Activated naive CD4-positive, alpha-beta T cell treated with anti-CD3 and anti-CD28 coated beads, Interleukin-2, amount 10 ng/mL, durations not matched to agents 7 days and 5 days (primary cell): Measurements from ENCODE around the gene MYL6B.
A peak's percentile ranks its signal among the peaks of the same experiment; 100 is the strongest.
"Not testable (repeated sequence)": the region's sequence is repeated elsewhere in the genome, so short reads cannot be mapped to it uniquely, and the experiment has no call there.

Experiments used
- CTCF ChIA-PET: fragments of 350-600 bp; sonication (Branson Sonifier 250); formaldehyde crosslinking; loops from one replicate; lab custom pipeline; 2021; ENCODE audit warnings: antibody characterized with exemption; lab: Charles Lee
- DNase-seq: peaks from one replicate; pipeline ENCODE4 v3.0.0-alpha.2; 2020
- H3K27ac Mint-ChIP-seq: one replicate; pipeline ENCODE4 v1.8.0; 2021; ENCODE audit warnings: mild to moderate bottlenecking, moderate library complexity, mixed read lengths
- H3K27me3 Mint-ChIP-seq: one replicate; pipeline ENCODE4 v1.8.0; 2021; ENCODE audit warnings: mild to moderate bottlenecking, mixed read lengths
- H3K36me3 Mint-ChIP-seq: one replicate; pipeline ENCODE4 v1.8.0; 2021; ENCODE audit warnings: mixed read lengths
- H3K4me1 Mint-ChIP-seq: one replicate; pipeline ENCODE4 v1.8.0; 2021; ENCODE audit warnings: mixed read lengths
- H3K4me3 Mint-ChIP-seq: one replicate; pipeline ENCODE4 v1.8.0; 2021; ENCODE audit warnings: mild to moderate bottlenecking, moderate library complexity, mixed read lengths
- H3K9me3 Mint-ChIP-seq: one replicate; pipeline ENCODE4 v1.8.0; 2021; ENCODE audit warnings: mixed read lengths

Gene MYL6B

DNA sequence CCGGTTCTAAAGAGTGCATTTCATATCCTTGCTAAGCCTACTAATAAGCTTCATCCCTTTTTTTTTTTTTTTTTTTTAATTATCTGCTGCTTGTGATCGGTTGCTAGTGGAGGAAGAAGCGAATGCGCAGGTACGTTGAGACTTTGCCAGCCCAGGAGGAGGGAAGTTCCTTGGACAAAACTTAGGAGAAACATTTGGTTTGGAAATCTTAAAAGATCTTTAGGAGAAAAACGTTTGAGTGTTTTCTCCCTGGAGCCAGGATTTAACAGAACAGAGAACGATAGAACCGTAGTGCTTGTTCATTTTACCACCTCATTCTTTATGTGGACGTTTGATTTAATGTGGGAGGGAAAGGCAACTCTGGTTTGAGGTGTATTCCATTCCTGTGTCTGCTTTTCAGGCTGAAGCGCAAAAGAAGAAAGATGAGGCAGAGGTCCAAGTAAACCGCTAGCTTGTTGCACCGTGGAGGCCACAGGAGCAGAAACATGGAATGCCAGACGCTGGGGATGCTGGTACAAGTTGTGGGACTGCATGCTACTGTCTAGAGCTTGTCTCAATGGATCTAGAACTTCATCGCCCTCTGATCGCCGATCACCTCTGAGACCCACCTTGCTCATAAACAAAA, 35.2 kb upstream of the MYL6B start:
- H3K27me3 Mint-ChIP-seq, H3K9me3 Mint-ChIP-seq, DNase-seq: not testable (repeated sequence)
- H3K27ac Mint-ChIP-seq, result peak overlapping the region; percentile 97
- peaks cover 50% of the 10 kb centered on the region for H3K36me3 Mint-ChIP-seq
- CTCF ChIA-PET, result interaction anchor here (1.4 to 5.2 kb wide), 7 partner anchors 9 to 378 kb away, joined by 3 to 87 read pairs (median 13); partner anchors contain the start of genes ESYT1 and SMARCC2
- H3K4me1 Mint-ChIP-seq, result peaks cover 46% of the 10 kb centered on the region
- peak overlapping the region; percentile 94 for H3K4me3 Mint-ChIP-seq

DNA sequence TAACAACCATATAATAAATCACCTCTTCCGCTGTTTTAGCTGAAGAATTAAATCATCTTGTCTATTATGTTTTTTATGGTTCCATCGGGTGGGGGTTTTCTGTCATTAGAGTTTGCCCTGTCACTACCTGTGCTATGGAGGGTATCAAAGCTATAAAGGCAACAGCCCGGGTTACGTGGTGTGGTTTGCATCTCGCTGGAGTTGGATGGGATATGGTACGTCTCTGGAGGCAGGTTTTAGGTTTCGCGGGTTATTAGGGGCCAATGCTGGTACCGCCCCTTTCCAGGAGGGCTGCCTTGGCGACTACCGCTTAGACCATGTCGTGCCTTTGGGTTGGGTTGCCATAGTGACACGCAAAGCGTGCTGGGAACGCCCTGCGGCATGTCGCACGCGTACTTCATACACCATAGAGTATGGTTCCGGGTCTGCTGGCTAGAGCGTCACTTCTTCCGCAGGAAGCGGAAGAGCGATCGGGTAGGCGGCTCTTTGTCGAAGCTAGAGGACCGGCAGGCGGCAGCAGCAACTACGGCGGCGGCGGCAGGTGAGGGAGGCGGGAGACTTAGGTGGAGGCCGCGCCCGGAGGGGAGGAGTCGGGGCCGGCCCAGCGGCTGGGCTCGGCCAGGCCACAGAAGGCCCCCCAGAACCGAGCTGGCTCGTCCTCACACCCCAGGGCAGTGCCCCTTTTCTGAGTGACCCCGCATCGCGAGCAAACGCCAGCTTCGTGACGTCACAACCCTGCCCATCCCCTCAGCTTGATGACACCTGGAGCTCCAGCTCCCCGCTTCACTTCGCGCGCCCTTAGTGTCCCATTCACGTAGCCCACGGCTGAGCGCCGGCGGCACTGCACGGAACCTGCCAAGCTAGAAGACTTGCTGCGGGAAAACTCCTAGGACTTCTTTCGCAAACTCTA, 34.4 kb upstream of the MYL6B start, which contains the start of gene ZC3H10:
Gene ZC3H10 (plus strand): TSS at position 489 of the 910 bp plus-strand sequence. CDS start 2,297 bp downstream, outside the sequence.
- Mint-ChIP-seq H3K9me3 (no peaks in the 10 kb centered on the region), H3K36me3 (peaks cover 41% of the 10 kb centered on the region), H3K27me3 (no peaks in the 10 kb centered on the region), H3K27ac (peak within 1 kb of the TSS; percentile 97), H3K4me3 (peak within 1 kb of the TSS; percentile 94), H3K4me1 (peaks cover 46% of the 10 kb centered on the region)
- CTCF ChIA-PET, result interaction anchor here (0.7 to 5.2 kb wide), 21 partner anchors 8 to 379 kb away, joined by 3 to 87 read pairs (median 6); partner anchors contain the start of genes ANKRD52, ESYT1, PA2G4 and RAB5B
- DNase-seq, result peak; percentile 99

DNA sequence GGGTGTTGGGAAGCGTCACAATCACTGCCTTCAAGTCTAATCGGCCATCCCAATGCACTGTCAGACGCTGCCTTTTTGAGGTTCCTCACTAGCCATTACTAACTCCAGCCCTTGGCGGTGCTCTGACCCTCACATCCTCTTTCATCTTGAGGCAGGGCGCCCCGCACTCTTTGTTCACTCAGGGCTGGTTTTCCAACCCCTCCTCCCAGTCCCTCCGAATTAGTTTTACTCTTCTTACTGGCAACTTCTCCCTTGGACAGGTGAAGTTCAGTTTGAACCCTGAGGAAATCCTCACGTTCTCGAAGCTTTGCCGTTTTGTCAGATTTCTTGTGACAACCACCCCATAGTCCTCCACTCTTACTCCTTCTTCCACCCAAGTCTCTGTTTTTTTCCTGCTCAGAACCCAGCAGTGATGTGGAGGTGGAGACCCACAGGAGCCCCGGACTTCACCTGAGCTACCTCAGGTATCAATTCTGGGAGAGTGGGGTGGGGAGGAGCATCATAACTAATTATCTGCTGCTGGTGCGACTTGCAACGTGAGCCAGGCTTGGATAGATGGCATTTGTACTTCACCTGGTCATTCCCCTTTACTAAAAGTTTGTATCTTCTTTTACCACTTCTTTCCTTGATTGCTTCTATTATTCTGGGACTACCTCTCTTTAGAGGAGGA, 33.6 kb upstream of the MYL6B start:
- no peaks in the 10 kb centered on the region for H3K9me3 Mint-ChIP-seq

DNA sequence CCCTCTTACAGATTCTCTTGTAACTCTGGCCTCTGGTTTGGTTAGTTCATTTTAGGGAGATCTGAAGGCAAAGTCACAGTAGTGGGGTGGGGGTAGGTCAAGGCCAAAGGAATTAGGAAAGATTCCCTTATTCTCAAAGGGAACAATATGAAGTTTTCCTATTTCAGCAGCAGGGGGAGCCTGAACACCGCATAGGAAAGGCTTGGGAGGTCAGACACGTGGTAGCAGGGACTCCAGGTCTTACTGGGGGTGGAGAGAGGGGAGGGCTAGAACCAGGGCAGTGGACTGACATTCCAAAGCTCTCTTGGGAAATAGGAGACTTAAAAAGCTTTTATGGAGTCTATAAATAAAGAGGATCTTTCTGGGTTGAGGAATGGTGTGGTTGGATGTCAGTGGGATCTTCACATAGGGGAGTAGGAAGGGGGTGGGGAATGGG, 33.0 kb upstream of the MYL6B start:
- H3K27ac Mint-ChIP-seq, result peak overlapping the region; percentile 97
- H3K36me3 Mint-ChIP-seq, result peaks cover 28% of the 10 kb centered on the region
- no peaks in the 10 kb centered on the region for H3K27me3 Mint-ChIP-seq
- CTCF ChIA-PET, result interaction anchor here (0.7 to 5.2 kb wide), 18 partner anchors 9 to 227 kb away, joined by 3 to 87 read pairs (median 4); partner anchors contain the start of genes ESYT1, PA2G4, RNF41 and SMARCC2
- peak; percentile 74 for DNase-seq
- H3K4me3 Mint-ChIP-seq, result peak overlapping the region; percentile 94
- peaks cover 49% of the 10 kb centered on the region for H3K4me1 Mint-ChIP-seq
- H3K9me3 Mint-ChIP-seq, result no peaks in the 10 kb centered on the region

More for the DNA sequence above, 33.6 kb upstream of the MYL6B start:
- Mint-ChIP-seq H3K4me3 (peak overlapping the region; percentile 94), H3K36me3 (peaks cover 34% of the 10 kb centered on the region), H3K27ac (peak overlapping the region; percentile 97), H3K27me3 (no peaks in the 10 kb centered on the region), H3K4me1 (peaks cover 48% of the 10 kb centered on the region)
- no peak for DNase-seq
- CTCF ChIA-PET, result interaction anchor here (0.7 to 5.2 kb wide), 20 partner anchors 7 to 345 kb away, joined by 3 to 87 read pairs (median 6); partner anchors contain the start of genes ANKRD52, ESYT1, PA2G4 and RAB5B

DNA sequence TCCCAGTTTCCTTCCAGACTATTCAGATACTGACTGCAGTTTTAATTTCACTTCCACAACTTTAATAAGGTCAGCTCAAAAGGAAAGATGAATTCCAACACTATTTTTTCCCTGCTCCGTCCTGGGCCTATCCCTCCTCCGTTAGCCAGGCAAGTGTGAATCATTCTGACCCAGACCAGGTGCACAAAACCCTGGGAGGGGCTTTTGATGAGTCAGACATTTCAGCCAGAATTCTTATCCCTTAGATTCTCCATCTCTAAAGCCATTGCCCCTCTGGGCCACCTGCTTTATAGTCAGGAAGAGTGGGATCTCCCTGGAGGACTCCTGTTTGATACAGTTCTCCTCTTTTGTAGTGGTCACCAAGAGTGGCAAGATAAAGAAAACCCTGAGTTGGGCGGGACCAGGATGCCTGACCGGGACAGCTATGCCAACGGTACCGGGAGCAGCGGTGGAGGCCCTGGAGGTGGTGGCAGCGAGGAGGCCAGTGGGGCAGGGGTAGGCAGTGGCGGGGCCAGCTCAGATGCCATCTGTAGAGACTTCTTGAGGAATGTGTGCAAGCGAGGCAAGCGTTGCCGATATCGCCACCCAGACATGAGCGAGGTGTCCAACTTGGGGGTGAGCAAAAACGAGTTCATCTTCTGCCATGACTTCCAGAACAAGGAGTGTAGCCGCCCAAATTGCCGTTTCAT, 32.1 kb upstream of the MYL6B start:
- no peaks in the 10 kb centered on the region for H3K27me3 Mint-ChIP-seq
- CTCF ChIA-PET, result interaction anchor here (0.7 to 5.2 kb wide), 17 partner anchors 8 to 230 kb away, joined by 3 to 87 read pairs (median 4); partner anchors contain the start of genes ESYT1, PA2G4, RNF41 and SMARCC2
- H3K4me1 Mint-ChIP-seq, result peaks cover 54% of the 10 kb centered on the region
- peaks cover 28% of the 10 kb centered on the region for H3K36me3 Mint-ChIP-seq
- no peak overlapping the region for H3K4me3 Mint-ChIP-seq
- H3K9me3 Mint-ChIP-seq, result no peaks in the 10 kb centered on the region
- H3K27ac Mint-ChIP-seq, result no peak overlapping the region
- DNase-seq, result no peak

DNA sequence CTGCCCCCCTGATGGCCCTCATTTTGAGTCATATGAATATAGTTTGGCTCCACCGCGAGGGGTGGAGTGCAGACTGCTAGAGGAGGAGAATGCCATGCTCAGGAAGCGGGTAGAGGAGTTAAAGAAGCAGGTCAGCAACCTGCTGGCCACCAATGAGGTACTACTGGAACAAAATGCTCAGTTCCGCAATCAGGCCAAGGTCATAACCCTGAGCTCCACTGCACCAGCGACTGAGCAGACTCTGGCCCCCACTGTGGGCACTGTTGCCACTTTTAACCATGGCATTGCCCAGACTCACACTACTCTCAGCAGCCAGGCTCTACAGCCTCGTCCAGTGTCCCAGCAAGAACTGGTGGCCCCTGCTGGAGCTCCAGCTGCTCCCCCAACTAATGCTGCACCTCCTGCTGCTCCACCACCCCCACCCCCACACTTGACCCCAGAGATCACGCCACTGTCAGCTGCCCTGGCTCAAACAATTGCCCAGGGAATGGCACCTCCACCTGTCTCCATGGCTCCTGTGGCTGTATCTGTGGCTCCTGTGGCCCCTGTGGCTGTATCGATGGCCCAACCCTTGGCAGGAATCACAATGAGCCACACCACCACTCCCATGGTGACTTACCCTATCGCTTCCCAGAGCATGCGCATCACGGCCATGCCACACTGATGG, 31.1 kb upstream of the MYL6B start:
- DNase-seq, result no peak
- H3K9me3 Mint-ChIP-seq, result no peaks in the 10 kb centered on the region
- no peak overlapping the region for H3K4me3 Mint-ChIP-seq
- no peaks in the 10 kb centered on the region for H3K27me3 Mint-ChIP-seq
- no peak overlapping the region for H3K27ac Mint-ChIP-seq
- peaks cover 60% of the 10 kb centered on the region for H3K4me1 Mint-ChIP-seq
- H3K36me3 Mint-ChIP-seq, result peaks cover 30% of the 10 kb centered on the region
- CTCF ChIA-PET, result interaction anchor here (0.7 to 5.2 kb wide), 2 partner anchors 40 to 69 kb away, joined by 3 to 87 read pairs; partner anchors contain the start of gene SMARCC2

DNA sequence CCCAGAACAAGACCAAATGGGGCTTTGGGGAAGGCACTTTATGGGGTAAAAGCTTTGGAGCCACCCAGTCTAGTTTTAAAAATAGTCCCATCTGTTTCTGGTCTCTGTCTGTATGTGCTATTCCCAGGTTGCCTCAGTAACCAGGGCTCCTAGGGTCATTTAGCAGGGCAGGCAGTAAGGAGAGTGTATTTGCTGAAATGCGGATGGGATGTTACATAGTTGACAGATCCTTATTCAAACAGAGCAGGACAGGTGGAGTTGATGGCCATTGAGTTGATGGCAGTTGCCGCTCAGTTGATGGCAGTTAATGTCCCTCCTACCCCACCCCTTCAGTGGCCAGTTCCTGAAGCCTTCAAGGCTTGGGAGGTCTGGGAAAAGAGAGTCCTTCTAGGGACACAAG, 29.8 kb upstream of the MYL6B start:
- H3K27me3 Mint-ChIP-seq, result peaks cover 1% of the 10 kb centered on the region
- H3K27ac Mint-ChIP-seq, result no peak overlapping the region
- H3K36me3 Mint-ChIP-seq, result peaks cover 17% of the 10 kb centered on the region
- CTCF ChIA-PET, result interaction anchor here (1.1 to 3.5 kb wide), 2 partner anchors 66 to 70 kb away, joined by 3 to 31 read pairs; partner anchors contain the start of gene SMARCC2
- no peak for DNase-seq
- no peak overlapping the region for H3K4me3 Mint-ChIP-seq
- peaks cover 69% of the 10 kb centered on the region for H3K4me1 Mint-ChIP-seq
- H3K9me3 Mint-ChIP-seq, result no peaks in the 10 kb centered on the region

DNA sequence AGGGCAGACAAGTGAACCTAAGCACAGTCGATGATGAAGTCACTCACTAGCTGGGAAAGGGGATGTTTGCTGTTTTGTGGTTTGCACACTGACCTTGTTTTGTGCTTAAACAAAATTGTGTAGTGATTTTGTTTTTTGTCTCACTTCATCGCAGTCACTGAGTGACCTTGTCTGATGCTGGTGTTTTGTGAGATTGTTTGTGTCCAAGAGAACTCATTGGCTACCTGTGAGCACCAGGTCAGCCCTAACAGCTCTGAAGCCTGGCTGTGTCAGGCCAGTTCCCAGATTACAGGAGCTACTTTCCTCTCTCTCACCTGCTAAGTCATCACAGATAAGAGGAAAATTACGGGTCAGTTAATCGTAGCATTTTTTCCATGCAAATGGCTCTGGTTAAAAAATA, 28.3 kb upstream of the MYL6B start:
- CTCF ChIA-PET, result interaction anchor here (1.5 to 3.5 kb wide), 2 partner anchors 35 to 65 kb away, joined by 7 to 31 read pairs; partner anchors contain the start of genes MYL6 and SMARCC2
- Mint-ChIP-seq H3K9me3 (no peaks in the 10 kb centered on the region), H3K27ac (peak overlapping the region; percentile 12), H3K27me3 (peaks cover 3% of the 10 kb centered on the region), H3K4me1 (peaks cover 59% of the 10 kb centered on the region), H3K36me3 (peaks cover 21% of the 10 kb centered on the region), H3K4me3 (no peak overlapping the region)
- no peak for DNase-seq

DNA sequence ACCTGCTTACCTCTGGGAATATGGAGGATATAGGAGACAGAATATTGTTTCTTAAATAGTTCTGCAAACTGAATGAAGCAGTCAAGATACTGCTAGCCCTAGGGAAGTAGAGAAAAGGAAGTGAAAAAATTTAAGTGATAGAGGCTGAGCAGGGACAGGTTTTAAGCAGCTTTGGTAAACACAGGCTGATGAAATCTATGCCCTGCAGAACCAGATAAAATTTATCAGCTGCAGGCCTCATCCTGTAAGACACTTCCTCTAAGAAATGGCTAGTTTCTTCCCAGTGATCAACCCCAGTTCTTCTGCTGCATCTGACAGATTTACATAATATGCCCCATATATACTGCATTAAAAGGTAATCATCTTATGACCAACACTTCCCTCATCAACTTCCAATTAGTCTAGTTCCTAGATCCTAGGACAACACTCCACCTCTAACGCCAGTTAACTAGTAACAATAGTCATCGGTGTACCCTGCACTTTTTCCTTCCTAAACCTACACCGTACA, 25.6 kb upstream of the MYL6B start:
- CTCF ChIA-PET, result interaction anchor here (0.5 to 4.2 kb wide), 15 partner anchors 9 to 132 kb away, joined by 3 to 51 read pairs (median 6); partner anchors contain the start of genes ANKRD52, MYL6, MYL6B and RNF41
- Mint-ChIP-seq H3K36me3 (peaks cover 31% of the 10 kb centered on the region), H3K4me3 (peak overlapping the region; percentile 97), H3K9me3 (peaks cover 3% of the 10 kb centered on the region), H3K27ac (peak overlapping the region; percentile 94), H3K4me1 (peaks cover 68% of the 10 kb centered on the region), H3K27me3 (peaks cover 3% of the 10 kb centered on the region)
- DNase-seq, result no peak

DNA sequence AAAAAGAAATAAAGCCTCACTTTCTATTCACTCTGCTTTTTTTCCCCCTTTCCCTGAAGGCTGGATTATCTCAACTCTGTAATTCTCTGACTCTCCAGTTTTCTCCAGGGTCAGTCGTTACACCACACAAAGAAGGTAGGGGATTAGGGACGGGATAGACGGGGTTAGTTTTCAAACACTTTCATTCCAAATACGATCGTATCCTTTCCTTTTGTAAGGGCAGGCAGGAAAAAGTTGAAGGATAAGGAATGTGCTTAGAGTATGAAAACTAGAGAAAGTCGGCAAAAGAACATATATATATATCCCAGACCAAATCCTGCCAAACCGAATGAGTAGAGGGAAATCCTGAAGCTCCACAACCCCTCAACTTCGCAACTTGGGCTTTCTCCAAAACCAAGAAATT, 24.9 kb upstream of the MYL6B start:
- H3K9me3 Mint-ChIP-seq, result peaks cover 3% of the 10 kb centered on the region
- H3K27me3 Mint-ChIP-seq, result peaks cover 3% of the 10 kb centered on the region
- H3K4me1 Mint-ChIP-seq, result peaks cover 75% of the 10 kb centered on the region
- H3K36me3 Mint-ChIP-seq, result peaks cover 38% of the 10 kb centered on the region
- H3K4me3 Mint-ChIP-seq, result peak overlapping the region; percentile 97
- peak overlapping the region; percentile 94 for H3K27ac Mint-ChIP-seq
- no peak for DNase-seq
- CTCF ChIA-PET, result interaction anchor here (0.9 to 4.2 kb wide), 14 partner anchors 9 to 389 kb away, joined by 3 to 51 read pairs (median 7); partner anchors contain the start of genes MYL6, MYL6B, PA2G4 and RNF41

DNA sequence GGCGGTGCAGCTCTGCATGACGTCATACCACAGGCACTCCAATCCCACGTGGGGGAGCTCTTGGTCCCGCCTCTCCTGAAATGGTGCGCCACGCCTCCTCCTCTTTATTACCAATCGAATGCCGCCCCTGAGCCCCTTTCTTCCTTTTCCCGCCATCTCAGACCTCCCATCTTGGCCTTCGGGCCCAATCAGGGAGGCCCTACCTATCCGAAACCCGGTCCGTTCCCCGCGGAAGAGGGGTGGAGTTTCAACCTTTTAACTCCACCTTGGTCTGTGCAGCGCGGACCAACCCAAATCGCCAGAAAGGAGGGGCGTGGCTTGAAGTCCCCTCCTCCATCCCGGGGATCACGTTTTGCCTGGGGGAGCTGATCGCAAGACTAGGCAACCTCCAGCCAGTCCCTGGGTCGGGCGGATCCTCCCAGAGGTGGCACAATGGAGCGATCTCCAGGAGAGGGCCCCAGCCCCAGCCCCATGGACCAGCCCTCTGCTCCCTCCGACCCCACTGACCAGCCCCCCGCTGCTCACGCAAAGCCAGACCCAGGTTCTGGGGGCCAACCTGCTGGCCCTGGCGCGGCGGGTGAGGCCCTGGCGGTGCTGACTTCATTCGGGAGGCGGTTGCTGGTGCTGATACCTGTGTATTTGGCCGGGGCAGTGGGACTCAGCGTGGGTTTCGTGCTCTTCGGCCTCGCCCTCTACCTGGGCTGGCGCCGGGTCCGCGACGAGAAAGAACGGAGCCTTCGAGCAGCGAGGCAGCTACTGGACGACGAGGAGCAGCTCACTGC, 24.3 kb upstream of the MYL6B start, which contains the start of gene ESYT1:
Gene ESYT1 (plus strand): TSS at position 380 of the 782 bp plus-strand sequence. CDS start 53 bp downstream, at position 433.
- CTCF ChIA-PET, result interaction anchor here (0.9 to 4.2 kb wide), 14 partner anchors 9 to 390 kb away, joined by 3 to 51 read pairs (median 7); partner anchors contain the start of genes MYL6, MYL6B, PA2G4 and RNF41
- Mint-ChIP-seq H3K27ac (peak within 1 kb of the TSS; percentile 94), H3K36me3 (peaks cover 43% of the 10 kb centered on the region), H3K9me3 (peaks cover 3% of the 10 kb centered on the region), H3K4me3 (peak within 1 kb of the TSS; percentile 97), H3K27me3 (peaks cover 3% of the 10 kb centered on the region), H3K4me1 (peaks cover 78% of the 10 kb centered on the region)
- DNase-seq, result peak; percentile 99
